Smooth muscle cell of the brain vasculature (primary cell): ENCODE results near the gene MRPL36.
"Not testable (repeated sequence)": the region's sequence is repeated elsewhere in the genome, so short reads cannot be mapped to it uniquely, and the experiment has no call there.

Experiments
- DNase-seq: peaks from one replicate; pipeline ENCODE4 v3.0.0-alpha.2; 2012; ENCODE audit warnings: low read depth, low spot score

The MRPL36 gene

DNA sequence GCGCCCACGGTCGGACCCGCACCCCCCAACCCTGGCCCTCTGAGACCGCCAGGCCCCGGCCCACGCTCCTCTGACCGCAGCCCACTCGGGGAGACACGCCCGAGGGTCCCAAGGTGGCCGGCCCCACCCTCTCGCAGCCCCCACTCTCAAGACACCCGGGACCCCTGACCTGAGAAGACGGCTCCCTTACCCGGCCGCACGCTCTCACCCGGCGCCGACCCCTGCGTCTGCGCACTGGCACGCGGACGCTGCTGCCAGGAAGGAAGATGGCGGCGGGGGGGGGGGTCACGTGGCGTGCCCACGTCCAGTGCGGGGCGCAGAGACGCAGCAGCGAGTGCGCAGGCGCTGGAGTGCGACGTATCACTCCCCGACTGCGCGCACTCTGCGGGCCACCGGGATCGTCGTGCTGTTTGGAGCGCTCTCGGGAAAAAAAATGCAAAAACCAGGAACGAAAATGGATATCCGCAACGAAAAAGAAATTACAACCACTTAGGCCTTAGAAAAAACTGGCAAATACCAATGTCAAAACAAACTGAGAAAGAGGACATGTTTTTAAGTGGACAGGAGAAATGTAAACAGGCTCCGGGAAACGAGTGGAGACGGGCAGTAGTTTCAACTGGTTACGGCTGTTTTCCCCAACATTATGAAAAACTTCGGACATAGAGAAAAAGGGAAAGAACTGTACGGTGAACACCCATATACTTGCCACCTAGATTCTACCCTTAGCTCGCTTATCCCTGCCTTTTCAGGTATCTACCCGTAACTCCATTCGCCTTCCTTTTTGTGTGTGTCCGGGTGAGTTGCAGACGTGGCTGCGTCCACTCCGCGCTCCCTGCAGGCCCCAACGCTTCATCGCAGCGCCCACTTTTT lies at the start of gene MRPL36:
MRPL36 (minus strand) TSS at position 236 of the 870 bp plus-strand sequence. CDS start 902 bp downstream, outside the sequence.
- DNase-seq = peak; percentile 77

DNA sequence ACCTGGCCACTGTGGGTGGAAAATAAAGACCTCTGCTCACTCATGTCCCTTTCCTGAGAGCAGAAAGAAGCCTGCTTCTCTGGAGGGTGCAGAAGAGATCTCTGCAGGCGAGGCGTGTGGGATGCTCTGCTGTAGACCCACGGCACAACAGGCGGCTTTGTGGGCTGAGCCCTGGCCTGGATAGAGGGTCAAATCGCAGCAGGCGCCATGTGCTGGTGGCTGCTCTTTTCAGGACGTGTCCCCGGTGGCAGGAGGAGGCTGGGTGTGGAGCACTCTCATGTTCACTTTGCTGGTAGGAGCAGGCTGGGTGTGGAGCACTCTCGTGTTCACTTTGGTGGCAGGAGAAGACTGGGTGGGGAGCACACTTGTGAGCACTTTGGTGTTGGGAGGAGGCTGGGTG lies 48.0 kb upstream of the MRPL36 start:
- no peak for DNase-seq

DNA sequence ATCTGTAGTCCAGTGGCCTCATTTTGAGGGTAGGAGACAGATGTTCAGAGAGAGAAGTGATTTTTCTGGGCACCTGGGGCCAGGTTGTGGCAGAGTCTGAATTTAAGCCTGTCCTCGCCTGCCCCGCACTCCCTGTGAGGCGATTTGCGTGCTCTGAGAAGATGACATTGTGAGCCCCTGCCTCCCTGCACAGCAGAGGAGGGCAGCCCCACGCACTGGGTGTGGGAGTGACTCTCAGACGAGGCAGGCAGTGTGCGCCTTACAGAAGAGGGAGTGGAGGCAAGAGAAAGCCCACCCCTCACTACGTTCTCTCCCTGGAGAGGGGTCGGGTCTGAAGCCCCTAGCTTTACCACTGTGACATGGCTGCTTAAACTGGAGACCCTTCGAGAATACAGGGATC lies 47.4 kb upstream of the MRPL36 start:
- DNase-seq = no peak

DNA sequence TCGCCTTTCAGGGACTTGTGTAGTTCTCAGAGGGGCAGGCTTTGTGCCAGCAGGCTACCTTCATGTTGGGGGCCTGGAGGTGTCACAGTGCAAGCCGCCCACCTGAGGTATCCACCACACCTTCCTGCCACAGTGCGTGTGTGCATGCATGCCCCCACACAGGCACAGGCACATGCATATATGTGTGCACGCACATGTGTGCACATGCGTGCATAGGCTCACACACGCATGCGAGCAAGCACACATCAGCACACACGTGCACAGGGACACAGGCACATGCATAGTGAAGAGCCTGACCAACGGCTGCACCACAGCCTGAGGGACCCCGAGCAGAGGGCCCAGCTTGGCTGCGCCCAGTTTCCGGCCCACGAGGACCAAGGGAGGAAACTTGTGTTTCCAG lies 46.9 kb upstream of the MRPL36 start:
- DNase-seq = no peak

DNA sequence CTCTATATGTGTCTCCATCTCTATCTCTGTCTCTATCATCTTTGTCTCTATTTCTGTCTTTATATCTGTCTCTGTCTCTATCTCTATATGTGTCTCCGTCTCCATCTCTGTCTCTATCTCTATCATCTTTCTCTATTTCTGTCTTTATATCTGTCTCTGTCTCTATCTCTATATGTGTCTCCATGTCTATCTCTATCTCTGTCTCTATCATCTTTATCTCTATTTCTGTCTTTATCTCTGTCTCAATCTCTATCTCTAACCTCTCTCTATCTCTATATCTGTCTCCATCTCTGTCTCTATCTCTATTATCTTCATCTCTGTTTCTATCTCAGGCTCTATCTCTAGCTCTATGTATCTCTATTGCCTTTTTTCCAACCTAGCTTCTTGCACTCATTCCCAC lies 46.1 kb upstream of the MRPL36 start:
- DNase-seq = no peak

DNA sequence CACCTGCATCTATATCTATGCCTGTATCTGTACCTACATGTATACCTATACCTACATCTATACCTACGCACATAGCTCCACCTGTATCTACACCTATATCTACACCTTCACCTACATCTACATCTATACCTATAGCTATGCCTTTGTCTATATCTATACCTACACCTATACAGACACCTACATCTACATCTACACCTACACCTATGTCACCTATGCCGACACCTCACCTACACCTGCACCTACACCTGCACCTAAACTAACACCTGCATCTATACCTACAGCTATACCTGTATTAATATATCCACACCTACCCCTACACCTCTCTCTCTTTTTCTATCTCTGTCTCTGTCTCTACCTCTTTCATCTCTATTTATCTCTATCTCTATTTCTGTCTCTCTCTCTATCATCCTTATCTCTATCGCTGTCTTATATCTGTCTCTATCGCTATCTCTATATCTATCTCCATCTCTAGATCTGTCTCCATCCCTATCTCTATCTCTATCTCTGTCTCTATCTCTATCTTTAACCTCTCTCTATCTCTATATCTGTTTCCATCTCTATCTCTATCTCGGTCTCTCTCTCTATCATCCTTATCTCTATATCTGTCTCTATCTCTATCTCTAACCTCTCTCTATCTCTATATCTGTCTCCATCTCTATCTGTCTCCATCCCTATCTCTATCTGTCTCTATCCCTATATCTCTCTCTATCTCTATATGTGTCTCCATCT lies 45.2 kb upstream of the MRPL36 start:
- no peak for DNase-seq

DNA sequence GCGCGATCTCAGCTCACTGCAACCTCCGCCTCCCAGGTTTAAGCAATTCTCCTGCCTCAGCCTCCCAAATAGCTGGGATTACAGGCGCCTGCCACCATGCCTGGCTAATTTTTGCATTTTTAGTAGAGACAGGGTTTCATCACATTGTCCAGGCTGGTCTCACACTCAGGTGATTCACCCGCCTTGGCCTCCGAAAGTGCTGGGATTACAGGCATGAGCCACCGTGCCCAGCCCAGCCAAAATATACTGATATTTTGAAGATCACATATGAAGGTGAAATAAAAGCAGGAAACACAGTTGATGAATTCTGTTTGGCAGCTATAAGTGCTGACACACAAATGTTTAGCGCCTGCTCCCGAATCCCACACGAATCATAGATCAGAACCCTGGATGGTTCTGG lies 44.1 kb upstream of the MRPL36 start:
- DNase-seq = not testable (repeated sequence)

DNA sequence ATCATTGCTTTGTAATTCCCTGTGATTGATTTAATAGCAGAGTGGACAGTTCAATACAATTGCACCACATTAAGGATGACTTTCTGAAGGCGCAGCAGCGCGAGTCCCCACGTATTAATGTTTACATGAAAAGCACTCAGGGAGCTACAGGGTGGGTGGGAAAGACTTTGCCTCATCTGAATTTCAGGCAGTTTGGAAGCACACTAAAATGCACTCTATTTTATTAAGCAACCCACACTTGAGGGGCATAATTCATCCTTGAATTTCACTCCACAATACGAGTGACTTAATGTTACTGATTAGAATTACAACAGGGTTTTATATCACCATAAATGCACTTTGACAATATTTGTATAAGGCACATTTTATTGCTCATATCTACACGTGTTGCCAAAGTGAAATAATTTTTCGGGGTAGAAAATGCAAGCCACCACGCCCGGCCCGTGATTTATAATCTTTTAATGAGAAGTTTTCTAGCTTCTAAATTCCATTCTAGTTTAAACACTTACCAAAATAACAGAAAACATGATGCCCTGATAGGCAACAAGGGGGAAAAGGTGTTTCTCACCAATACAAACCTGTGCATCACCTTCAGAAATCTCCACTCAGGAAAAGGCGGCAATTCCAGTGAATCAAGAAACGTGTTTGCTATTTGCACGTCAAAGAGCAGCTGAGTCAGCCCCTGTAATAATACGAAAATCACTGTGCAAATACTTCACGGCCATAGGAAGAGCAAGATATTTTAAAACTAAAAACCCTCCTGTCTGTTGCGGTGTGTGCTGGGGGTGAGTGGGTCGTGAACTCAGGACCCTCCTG lies 42.6 kb upstream of the MRPL36 start:
- no peak for DNase-seq

DNA sequence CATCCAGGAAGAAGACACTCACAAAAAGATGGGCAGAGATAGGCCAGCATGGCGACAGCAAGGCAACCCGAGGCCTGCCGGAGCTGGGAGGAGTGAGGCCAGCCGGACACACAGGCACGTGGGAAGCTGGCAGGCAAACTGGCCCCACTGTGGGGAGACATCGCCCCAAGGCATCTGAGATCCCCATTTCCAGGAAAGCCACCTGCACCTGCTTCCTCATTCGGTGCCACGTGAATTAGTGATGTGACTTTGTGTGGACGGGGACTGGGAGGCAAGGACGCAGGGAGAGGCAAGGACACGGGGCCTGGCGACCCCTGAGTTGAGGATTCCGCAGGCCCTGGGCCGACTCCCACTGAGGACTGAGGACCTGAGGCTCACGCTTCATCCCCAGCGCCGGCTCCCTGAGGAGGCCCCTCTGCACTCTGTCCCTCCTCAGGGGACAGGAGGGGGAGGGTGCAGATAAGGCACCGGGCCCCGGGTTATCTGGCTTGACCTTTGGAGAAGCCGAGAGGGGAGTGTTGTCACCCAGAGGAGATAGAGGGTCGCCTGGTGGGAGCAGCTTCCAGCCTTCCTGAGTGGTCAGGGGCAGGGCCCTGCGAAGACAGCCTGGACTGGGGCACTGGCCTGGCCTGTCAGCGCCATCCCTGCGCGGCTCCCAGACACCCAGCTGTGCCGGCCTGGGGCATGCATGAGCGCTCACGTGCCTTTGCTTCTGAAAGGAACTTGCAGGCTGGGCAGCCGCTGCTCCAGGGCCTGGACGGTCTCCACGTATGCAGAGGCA lies 41.3 kb upstream of the MRPL36 start:
- DNase-seq = no peak

DNA sequence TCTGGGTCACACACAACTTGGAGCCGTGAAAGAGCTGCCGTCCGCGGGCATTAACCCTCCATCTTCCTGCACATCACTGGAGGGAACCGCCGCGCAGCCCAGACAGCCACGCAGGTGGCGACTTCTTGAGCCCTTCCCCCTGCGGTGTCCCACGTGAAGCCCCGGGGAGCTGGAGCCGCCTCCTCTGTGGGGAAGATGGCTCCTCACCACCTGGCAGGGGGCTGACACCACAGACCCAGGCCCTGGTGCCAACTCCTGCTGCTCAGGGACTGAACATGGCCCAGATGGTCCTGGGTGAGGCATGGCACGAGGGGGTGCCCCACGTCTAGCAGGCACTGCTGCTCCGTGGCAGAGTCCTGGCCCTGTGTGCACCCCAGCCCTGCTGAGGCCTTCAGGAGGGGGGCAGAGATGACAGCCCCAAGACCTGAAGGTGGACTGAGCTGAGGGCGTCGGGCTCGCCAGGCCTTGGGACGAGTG lies 40.5 kb upstream of the MRPL36 start:
- DNase-seq = no peak

DNA sequence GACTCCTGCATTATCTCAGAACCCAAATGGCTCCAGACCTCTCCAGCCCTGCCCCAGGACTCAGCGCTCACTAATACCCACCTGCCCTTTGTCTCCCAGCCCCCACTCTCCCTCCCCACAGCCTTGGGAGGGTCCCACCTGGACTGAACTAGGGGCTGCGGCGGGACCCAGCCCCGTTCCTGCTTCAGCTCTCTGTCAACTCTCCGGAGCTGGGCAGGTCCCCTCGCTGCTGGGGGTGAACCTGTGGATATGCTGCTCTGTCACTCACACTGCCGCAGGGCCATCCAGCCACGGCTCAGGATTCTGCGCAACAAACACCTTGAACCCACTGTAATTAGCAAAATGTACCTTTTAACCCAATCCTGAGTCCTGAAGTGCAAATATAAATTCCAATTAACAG lies 38.4 kb upstream of the MRPL36 start:
- no peak for DNase-seq

DNA sequence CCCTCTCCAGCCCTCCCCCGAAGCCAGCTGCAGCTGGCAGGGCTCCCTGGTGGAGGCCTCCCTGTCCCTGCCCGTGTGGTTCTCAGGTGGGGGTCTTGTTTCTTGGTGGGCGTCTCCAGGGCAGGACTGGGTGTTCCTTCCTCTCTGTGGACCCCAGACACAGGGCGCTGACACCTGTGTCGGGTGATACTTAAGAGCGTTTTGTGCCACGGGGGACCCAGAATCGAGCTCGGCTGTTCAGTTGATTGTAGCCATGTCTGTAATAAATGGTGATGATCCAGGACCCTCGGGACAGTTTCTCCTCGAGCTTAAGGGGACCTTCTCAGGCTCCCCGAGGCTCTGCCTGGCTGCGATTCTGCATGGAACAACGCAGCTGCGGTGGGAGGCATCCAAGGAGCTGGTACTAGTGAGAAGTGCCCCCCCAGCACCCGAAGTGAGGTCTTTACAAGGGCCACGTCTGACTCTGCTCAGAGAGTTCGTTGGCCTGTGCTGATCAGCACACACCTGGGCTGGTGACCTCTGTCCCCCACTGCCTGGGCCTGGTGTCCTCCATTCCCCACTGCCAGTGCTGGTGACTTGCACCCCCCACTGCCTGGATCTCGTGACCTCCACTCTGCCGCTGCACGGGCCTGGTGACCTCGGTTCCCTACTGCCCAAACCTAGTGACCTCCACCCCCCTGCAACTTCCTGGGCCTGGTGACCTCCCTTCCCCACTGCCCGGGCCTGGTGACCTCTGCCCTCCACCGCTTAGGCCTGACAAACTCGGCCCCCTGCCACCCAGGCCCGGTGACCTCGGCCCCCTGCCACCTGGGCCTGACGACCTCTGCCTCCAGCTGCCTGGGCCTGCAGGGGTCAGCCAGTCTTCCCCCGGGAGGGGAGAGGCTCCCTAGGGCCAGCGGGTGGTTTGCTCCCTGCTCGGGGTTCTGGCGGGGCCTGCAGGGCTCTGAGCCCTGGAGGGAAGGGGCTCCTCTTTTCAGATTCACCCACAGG lies 37.5 kb upstream of the MRPL36 start:
- no peak for DNase-seq

DNA sequence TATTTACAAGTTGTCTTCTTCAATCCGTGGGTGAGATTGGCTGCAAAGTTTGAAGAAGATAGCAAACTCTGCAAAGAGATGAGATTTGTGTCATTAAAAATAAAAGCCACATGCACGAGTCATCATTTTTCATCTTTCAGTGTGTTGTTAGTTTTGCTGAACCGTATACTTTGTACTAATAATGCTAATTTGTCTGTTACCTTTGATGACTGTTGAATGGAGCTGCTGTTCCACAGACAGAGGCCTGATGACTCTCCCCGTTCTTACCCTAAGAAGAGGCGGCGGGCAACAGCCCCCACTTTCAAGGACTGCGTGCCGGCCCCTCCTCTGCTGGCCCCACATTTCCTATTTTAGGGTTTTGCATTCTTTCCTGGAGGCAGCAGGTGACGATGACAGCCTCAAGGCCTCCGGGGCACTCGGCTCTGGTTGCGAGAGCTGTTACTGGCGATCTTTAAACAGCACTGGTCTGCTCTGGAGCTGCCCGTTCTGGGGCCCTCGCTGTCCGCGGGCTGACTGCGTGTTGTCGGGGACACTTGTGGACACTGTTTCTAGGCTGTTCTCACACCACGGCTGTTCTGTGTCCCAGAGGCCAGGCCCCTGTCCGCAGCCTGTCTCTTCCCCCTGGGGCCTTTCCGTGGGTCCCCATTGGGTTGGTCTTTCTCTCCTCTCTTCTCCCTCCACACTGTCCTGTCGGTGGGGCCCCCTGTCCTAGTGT lies 36.7 kb upstream of the MRPL36 start:
- DNase-seq = no peak

DNA sequence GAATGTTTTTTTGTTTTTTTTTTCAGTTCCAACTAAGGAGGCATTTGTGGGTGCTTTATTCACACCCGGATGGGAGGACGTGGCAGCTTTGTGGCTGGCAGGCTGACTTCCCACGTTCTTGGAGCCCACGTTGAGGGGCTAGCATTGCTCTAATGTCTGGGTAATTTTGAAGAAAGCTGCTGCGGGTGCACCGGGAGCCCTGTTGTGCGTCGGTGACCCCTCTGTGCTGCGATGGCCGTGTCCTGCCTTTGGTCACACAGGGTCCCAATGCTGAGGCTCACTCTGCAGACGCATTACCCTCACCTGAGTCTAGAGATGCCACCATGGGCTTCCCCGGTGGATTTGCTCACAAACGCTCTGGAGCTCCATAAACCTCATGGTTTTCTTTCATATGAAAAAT lies 35.8 kb upstream of the MRPL36 start:
- DNase-seq = no peak

DNA sequence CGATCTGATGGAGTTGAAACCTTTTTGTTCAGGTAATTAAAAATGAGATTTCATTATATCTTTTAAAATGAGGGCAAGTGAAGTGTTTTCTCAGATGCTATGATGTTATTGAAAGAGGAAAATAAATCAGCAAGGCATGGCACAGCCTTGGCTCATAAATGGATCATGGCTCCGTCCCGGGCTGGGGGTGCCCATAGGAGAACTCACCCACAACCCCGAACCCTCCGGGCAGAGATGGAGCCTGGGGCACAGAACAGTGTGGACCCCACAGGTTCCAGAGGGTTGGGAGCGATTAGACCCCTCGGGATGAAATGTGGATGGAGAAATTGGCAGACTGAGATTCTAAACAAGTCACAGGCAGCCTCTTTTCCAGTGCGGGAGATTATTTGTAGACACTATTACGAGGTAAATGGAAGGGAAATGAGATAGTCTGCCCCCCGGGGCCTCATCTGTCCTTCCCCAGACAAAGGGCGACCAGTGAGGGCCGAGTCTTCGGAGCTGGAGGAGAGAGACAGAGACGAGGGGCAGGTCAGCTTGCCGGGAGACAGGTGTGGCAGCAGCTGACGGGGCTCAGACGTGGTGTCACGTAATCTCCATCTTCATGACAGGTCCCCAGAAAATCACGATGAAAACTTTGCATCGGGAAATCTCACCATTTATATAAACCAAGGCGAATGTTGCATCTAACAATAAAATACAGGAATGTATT lies 35.2 kb upstream of the MRPL36 start:
- no peak for DNase-seq

DNA sequence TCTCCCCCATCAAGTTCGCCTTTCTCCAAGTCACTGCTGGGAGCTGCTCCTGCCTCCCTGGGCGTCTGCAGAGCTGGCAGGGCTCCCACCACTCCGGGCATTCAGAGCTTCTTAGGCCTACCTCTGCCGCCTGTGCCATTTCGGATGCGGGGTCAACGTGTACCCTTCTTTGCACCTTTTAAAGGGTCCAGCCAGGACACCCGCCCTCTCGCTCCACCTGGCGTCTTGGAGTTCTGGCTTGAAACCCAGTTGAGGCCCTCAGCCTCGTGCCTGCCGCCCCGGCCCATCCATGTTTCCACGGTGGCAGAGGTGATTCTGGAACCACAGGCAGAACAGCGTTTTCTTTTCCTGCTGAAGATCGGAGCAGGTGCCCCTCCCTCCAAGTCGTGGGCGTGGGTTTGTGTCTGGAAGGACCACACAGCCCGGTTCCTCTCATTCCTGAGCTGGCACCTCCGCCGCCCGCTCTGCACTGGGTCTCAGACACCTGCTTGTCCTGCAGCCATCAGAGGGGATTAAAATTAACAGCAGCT lies 34.5 kb upstream of the MRPL36 start:
- DNase-seq = no peak

DNA sequence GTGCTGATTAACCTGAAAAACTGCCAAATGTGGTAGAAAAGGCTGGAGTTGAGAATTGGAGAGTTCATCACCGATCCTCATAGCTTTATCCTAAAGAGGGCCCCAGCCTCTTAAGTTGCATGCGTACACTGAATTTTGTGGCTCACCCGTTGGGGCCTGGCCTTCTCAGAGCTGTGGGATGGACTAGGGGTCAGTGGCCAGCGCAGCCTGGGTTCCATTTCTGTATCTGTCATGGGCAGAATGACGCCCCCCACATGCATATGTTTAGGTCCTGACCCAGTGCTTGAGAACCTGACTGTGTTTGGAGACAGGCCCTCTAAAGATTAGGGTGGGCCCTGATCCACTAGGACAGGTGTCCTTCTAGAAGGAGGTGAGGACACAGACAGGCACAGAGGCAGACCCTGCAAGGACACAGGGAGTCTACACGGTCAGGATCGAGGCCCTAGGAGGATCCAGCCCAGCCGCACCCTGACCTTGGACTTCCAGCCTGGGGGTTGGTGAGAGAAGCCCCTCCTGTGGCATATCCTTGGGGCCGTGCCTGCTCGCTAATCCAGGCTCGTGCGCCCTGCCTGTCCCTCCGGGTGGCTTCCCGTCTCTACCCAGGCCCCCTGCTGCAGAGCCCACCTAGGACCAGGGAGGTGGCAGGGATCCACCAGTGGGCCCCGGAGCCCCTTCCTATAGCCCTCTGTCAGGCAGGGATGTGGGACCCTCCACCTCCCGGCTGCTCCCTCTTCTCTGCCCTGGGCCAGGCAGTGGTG lies 33.8 kb upstream of the MRPL36 start:
- no peak for DNase-seq
